GM19463 (cell line): ENCODE data around the gene PDE7B.
A peak's percentile ranks its signal among the peaks of the same experiment; 100 is the strongest.

Experiments used
- ATAC-seq: cut with Tn5 transposase; IDR thresholded peaks from one replicate; pipeline ENCODE4 v1.9.1; 2021; ENCODE audit warnings: mild to moderate bottlenecking, moderate library complexity; ENCODE audit not compliant: unreplicated experiment

PDE7B gene

DNA sequence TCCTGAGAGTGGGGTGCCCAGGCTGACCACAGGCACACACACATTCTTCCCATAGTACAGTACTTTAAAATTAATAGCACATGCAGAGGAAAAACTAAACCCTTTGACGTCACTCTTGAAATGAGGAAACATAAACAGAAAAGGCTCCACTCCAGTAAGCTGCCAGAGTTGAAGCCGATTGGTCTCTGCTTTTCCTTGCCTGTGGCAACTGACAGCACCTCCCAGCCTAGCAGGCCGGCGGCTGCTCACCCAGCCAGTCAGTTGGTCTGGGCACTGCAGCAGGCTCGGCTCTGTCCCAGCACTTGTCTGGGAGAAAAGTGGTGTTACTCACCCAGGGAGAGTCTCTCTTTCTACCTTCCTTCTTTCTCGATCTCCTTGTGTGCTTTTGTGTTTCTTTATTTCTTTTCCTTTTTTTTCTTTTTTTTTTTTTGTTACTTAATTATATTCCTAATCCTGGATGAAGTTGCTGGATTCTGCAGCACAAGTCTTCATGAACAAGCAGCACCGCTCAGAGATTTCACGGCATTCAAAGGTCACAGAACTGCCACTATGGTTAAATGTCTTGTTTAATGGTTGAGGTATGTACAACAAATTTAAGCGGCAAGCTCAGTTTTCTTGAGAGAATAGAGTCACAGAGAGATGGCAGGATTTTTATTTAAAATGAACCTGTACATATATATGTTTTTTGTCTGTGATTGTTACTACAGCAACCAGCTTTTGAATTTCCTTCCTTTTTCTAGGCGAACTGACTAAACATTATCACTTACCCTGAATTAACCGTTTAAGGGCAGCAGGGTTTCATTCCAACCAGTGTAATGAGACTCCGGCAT lies at the start of gene PDE7B:
TSS of gene PDE7B (plus strand) at position 260 of the 830 bp plus-strand sequence.
- peak; percentile 81 for ATAC-seq

DNA sequence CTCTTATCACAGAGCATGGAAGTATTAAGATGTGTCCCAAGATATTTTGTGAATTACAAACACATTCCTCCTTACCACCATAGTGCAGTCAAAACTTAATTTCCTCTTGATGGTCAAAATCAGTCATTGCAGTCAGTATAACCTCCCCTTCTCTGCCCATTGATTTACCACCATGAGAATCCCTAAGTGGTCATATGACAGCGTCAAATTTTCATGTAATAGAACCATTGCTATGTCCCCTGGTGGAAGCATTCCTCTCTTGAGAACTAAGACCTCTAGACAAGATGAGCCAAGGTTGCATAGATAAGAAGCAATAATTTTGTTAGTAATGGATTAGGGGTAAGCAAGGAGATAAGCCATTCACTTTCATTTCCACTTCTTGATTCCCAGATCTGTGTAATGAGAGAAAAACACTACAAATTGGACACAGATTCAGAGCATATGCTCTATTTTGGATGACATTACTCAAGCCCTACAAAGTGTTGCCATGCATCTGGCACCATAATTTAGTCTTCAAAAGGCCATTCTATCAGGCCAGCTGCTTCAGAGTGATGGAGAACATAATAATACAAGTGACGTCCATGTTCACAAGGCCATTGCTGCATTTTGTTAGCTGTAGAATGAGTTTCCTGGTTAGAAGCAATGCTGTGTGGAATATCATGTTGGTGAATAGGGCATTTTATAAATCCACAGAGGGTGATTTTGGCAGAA lies 49.6 kb upstream of the PDE7B start:
- ATAC-seq, result no peak

GRCh38 chr6:135810486-135810885 lies 41.0 kb upstream of the PDE7B start:
- no peak for ATAC-seq

- no peak for ATAC-seq
Measured at GRCh38 chr6:135811170-135811569, 40.3 kb upstream of the PDE7B start.

GRCh38 chr6:135811644-135812526 lies 39.6 kb upstream of the PDE7B start:
- ATAC-seq, result no peak

DNA sequence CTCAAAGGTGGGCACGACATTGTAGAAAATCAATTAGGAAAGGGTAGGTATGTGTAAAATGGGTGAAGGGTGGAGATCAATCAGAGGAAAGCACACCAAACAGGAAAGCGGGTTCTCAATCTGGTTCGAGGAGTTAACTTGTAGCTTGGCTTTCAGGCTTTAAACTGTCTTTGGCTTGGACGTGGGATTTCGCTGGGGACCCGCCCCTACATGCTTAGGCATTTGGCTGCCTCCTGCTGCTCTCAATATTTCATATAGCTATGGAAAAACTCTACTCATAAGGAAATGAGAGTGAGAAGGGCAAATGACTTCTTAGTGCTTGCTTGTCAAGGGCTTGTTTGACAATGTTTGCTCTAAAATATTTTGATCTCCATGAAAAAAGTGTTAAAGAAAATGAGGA lies 38.1 kb upstream of the PDE7B start:
- ATAC-seq, result no peak

GRCh38 chr6:135814043-135814442 lies 37.5 kb upstream of the PDE7B start:
- ATAC-seq, result no peak

DNA sequence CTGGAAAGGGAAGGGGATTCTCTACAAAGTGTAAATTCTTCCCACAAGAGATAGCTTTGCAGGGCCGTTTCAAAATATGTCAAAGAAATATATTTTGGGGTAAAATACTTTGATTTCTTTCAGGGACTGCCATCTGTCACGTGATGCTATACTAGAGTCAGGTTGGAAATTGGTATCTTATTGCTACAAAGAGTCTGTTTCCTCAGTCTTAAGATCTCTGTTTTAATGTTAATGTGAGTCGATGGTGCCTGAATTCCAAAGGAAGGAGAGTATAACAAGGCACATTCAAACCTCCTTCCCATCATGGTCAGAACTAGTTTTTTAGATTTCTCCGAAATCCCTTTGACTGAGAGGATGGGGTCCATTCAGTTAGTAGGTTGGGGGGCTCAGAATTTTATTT lies 36.3 kb upstream of the PDE7B start:
- ATAC-seq, result no peak

DNA sequence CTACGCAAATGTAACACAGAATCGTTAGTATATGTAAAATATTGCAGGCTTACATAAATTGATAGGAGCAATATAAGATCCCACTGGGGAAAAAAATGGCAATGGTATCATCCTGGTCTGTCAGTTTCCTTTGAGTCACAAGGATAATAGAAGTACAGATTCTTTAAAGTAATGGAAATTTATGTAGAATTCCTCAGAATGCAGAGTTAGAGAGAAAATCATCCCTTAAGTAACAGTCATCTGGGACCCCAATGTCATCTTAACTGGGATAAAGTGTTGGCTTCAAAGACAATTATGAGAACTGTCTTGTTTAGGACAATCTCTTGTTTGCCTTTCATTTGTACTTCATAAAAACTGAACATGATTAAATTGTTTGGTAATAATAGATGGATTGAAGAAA lies 34.5 kb upstream of the PDE7B start:
- ATAC-seq, result no peak

DNA sequence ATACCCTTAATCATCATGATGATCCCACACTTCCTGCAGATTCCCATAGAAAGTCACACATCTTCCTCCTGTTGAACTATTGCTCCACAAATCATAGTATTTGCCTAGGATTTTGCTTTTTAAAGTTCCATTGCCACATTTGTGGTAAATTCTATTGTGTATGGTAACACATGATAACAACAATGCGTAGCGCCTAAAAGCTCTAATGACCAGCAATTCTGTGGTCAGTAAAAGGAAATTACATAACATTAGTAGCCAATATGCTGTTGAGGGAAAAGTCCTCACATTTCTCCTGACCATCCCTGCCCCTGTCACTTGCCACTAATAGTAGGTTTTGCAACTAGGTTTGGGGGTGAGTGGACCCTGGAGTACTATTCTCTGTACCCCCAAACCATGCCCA lies 31.8 kb upstream of the PDE7B start:
- ATAC-seq, result no peak

DNA sequence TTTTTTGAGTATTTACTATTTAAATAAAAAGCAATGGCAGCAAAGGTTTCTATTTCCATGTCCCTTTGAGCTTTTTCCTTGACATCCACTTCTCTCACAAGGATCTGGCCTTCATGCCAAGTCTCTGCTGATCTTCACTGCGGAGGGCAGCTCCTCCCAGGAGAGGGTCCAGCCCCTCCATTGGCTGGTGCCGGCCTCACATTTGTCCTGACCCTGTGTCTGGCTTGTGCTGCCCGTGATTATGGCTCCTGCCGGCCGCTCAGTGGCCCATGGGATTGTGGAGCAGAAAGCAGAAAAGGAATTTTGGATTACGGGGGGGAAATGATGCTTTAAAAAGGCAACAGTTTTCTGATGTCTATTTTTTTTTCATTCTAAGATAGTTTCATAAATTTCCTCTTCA lies 31.2 kb upstream of the PDE7B start:
- ATAC-seq, result no peak

DNA sequence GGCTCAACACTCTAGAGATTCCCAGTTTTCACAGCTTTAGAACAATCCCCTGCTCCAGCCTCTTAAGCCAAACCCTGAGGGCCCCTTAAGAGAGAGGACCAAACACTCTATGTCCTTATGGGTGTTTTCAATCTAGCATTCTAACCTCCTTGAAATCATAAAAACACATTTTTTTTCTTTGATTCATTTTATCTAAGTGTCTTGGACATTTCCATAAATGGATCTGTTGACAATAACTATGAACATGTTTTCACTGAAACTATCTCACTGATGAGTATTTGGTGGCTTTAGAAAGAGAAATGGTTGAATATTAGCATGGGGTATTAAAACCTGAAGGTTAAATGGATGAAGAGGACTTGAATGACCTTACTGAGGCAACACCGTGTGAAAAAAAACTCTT lies 27.6 kb upstream of the PDE7B start:
- ATAC-seq, result no peak

GRCh38 chr6:135826236-135826804 lies 25.2 kb upstream of the PDE7B start:
- ATAC-seq, result no peak

GRCh38 chr6:135828021-135828420 lies 23.5 kb upstream of the PDE7B start:
- ATAC-seq, result no peak

DNA sequence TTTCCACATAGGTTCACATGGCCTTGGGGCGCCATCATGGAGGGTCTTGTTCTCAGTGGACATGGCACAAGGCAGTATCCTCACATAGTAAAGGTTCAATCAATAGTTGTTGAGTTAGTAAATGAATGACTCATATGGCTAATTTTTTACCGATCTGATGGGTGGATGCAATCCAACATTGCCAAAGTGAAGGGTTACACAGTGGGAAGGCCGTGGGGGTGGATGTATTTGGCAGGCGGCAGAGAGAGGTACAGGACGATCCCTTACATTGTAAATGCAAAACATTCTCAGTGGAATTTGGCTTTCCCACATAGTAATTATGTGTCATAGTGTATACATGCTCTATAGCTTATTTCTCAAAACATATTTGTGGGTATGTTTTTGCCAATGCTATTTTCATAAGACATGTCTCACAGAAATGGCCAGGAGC lies 21.0 kb upstream of the PDE7B start:
- ATAC-seq, result no peak

DNA sequence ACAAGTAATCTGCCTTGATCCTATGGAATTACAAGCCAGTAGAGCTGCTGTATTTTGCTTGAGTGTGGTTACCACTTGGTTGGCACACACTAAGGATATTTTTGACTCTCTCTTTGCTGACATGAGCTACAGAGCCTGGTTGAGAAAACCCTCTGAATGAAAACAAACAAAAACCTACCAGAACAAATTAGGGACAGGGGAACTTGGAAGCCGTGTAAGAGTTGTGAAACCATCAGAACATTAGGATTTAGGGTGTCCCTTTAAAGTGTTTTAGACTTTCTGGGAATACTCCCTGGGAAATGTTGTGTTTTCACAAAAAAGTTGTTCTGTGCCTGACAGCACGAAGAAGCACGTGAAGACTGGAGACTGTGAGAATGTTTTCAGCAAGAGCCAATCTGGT lies 20.5 kb upstream of the PDE7B start:
- no peak for ATAC-seq

DNA sequence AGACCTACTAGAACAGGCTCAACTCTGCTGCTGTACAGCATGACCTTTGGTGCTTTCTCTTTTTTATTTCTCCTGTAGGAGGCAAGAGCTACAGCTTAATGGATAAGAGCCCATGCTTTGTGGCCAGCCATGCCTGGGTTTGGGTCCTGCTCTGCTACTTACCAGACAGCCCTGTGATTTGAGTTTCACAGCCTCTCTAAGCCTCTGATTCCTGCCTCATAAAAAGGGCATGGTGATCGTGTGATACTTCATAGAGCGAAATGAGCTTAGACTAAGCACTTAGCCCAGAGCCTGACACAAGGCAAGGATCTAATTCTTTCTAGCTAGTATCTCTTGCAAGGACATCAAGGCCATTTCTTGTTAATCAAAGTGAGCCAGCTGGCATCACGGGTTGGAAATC lies 19.3 kb upstream of the PDE7B start:
- no peak for ATAC-seq

DNA sequence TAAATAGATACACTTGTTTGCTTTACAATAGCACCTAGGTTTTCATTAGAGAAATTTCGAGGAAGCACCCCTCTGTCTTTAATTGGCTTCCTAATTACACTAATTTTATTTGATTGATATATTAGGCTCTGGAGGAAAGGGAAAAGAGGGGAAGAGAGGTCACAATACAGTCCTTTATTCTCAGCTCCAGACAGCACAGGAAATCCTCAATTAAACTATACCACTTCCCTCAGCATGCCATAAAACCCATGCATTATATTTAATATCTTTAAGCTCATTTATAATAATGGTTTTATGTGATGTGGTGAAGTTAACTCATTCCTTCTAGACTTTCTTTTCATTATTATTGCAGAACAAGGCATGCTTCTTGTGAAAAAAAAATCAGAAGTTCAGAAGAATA lies 17.7 kb upstream of the PDE7B start:
- no peak for ATAC-seq

GRCh38 chr6:135837735-135838449 lies 13.6 kb upstream of the PDE7B start:
- ATAC-seq, result no peak

DNA sequence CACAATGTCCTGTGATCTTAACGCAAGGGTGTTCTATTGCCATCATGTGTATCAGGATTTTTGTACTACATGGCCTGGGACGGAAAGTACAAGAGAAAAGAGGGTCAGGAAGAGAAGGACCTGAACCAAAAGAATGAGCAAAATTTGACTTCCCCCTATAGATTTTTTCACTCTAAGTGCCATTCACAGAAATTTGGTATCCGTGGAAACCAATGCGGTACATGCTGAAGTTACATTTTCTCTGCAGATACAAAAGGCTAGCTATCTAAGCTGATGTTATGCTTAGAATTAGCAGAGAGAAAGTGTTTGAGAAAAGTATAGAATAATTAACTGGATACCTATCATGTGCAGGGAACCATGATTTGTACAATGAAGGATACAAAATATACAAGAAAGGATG lies 12.4 kb upstream of the PDE7B start:
- no peak for ATAC-seq
